HepG2 (cell line): ENCODE measurements around the gene PUS3.

Source experiments
- ATF6 ChIP-seq: sonication (generic); formaldehyde crosslinking; conservative IDR thresholded peaks from 2 replicates; pipeline ENCODE4 v1.4.0; 2020; ENCODE audit warnings: missing genetic modification reagents
- BHLHE40 ChIP-seq: IDR thresholded peaks from 2 replicates; pipeline ENCODE4 v1.6.1; 2011; ENCODE audit warnings: low read length, improper control_type of control experiment
- EZH2 ChIP-seq: conservative IDR thresholded peaks from 2 replicates; pipeline ENCODE4 v1.6.1; 2012; ENCODE audit warnings: mild to moderate bottlenecking, low read depth, low read length, moderate library complexity
- FOXK2 ChIP-seq: fragments of 450-650 bp; IDR thresholded peaks from 2 replicates; pipeline ENCODE4 v1.6.1; 2016
- HMGXB4 ChIP-seq, 2 experiments: sonication (generic) in 1 of 2; formaldehyde crosslinking in 1 of 2; IDR thresholded peaks; 2 replicates each; pipeline versions ENCODE4 v1.4.0 to v1.6.1; 2018 to 2020; ENCODE audit warnings: missing genetic modification reagents in 2 of 2, borderline replicate concordance in 1 of 2, low read depth in 1 of 2, mild to moderate bottlenecking in 1 of 2, missing biosample characterization in 1 of 2
- TAF1 ChIP-seq: sonication (generic); formaldehyde crosslinking; IDR thresholded peaks from 2 replicates; pipeline ENCODE4 v1.4.0; 2020; ENCODE audit warnings: missing genetic modification reagents
- ZNF441 ChIP-seq: sonication (generic); formaldehyde crosslinking; IDR thresholded peaks from 2 replicates; pipeline ENCODE4 v1.7.0; 2021; ENCODE audit warnings: missing genetic modification reagents, borderline replicate concordance
- ZNF558 ChIP-seq: sonication (generic); formaldehyde crosslinking; IDR thresholded peaks from 2 replicates; pipeline ENCODE4 v1.9.0; 2022; ENCODE audit warnings: mild to moderate bottlenecking, missing genetic modification reagents, borderline replicate concordance
- ZNF766 ChIP-seq: sonication (generic); formaldehyde crosslinking; IDR thresholded peaks from 2 replicates; pipeline ENCODE4 v1.5.0; 2020; ENCODE audit warnings: missing genetic modification reagents, borderline replicate concordance

- TF ChIP-seq EZH2 = no peak
- no peak for TF ChIP-seq TAF1 (CRISPR knock-in tag)
- no peak for TF ChIP-seq ZNF558
- no peak for TF ChIP-seq FOXK2
- TF ChIP-seq HMGXB4 (CRISPR knock-in tag; IDR thresholded peaks at IDR 0.05; ENCODE audit: borderline replicate concordance in 1 of 2, low read depth in 1 of 2) = no peak
- TF ChIP-seq BHLHE40 = no peak
- TF ChIP-seq ATF6 = no peak
- TF ChIP-seq ZNF441 (CRISPR knock-in tag) = no peak
- TF ChIP-seq ZNF766 (CRISPR knock-in tag) = no peak
Observed at GRCh38 chr11:125892071-125892470, 10.9 kb downstream of the PUS3 start.
